ENCODE measurements around the gene SNAPC3.

The SNAPC3 gene

GRCh38 chr9:15498246-15498995, 75.7 kb downstream of the SNAPC3 start:
- no peak for DNase-seq

- DNase-seq, result no peak
Observed at GRCh38 chr9:15499139-15499538, 76.5 kb downstream of the SNAPC3 start.

GRCh38 chr9:15501179-15501578, 78.5 kb downstream of the SNAPC3 start:
- DNase-seq, result no peak

- DNase-seq, result no peak
Observed at GRCh38 chr9:15501803-15502202, 79.1 kb downstream of the SNAPC3 start.

GRCh38 chr9:15505921-15506320, 83.2 kb downstream of the SNAPC3 start:
- no peak for DNase-seq

- DNase-seq, result peak; percentile 47
Observed at GRCh38 chr9:15509931-15510788, 87.5 kb downstream of the SNAPC3 start.

- peak; percentile 85 for DNase-seq
Observed at GRCh38 chr9:15510789-15511575, 88.3 kb downstream of the SNAPC3 start, which contains the start of gene PSIP1. Gene PSIP1 (minus strand): TSS chr9:15510970. CDS start chr9:15510188, 782 bp downstream.
